ENCODE results near the gene FAM184B. TPM values are rescaled to one million over a fixed set of nuclear protein-coding genes. Genes with fewer than 3 reads are reported as not detected.

The FAM184B gene
- total RNA-seq, 1 experiment from 2014 or later = not detected

DNA sequence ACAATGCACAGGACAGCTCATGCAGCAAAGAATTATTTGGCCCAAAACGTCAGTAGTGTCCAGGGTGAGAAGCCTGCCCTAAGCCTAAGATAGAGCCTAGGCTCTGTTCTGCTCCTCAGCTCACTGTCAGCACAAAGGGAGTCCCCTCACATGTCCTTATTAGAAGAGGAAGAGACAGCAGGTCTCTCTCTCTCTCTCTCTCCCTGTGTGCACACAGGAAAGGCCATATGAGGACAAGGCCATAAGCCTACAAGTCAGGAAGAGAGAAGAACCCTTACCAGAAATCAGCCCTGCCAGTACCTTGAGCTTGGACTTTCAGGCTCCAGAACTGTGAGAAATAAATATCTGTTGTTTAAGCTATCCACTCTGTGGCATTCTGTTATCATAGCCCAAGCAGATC lies 20.4 kb downstream of the FAM184B start:
- intact Hi-C loops (cut with micrococcal nuclease; ENCODE audit: unreplicated experiment) = no loop called here
- ChIA-PET CTCF (no interaction called here), POLR2A (no interaction called here)
- H3K36me3 ChIP-seq (ENCODE audit: control insufficient read depth, insufficient read depth, low read length) = no peaks in the 10 kb centered on the region
- no peak for DNase-seq
- no peak overlapping the region for H3K4me3 ChIP-seq (ENCODE audit: low read depth, low read length)
- H3K4me1 ChIP-seq = no peaks in the 10 kb centered on the region
- Mint-ChIP-seq H3K36me3 (ENCODE audit: insufficient read depth, unreplicated experiment) (no peaks in the 10 kb centered on the region), H3K9me3 (ENCODE audit: unreplicated experiment) (peaks cover 6% of the 10 kb centered on the region), H3K27me3 (ENCODE audit: insufficient read depth, unreplicated experiment) (no peaks in the 10 kb centered on the region), H3K27ac (ENCODE audit: unreplicated experiment) (no peak overlapping the region), H3K4me3 (ENCODE audit: unreplicated experiment) (no peak overlapping the region), H3K4me1 (ENCODE audit: low read depth, unreplicated experiment) (no peaks in the 10 kb centered on the region)
- no peaks in the 10 kb centered on the region for H3K27me3 ChIP-seq (replicated peaks; ENCODE audit: control insufficient read depth, insufficient read depth, low read length)
- BruUV-seq (replicated peaks) = no TSS peak
- TF ChIP-seq CTCF (IDR thresholded peaks at IDR 0.05; ENCODE audit: insufficient read depth in 1 of 2, low read depth in 1 of 2, low read length in 1 of 2, severe bottlenecking in 1 of 2, unreplicated experiment in 1 of 2) = no peak
- no peaks in the 10 kb centered on the region for H3K9me3 ChIP-seq

DNA sequence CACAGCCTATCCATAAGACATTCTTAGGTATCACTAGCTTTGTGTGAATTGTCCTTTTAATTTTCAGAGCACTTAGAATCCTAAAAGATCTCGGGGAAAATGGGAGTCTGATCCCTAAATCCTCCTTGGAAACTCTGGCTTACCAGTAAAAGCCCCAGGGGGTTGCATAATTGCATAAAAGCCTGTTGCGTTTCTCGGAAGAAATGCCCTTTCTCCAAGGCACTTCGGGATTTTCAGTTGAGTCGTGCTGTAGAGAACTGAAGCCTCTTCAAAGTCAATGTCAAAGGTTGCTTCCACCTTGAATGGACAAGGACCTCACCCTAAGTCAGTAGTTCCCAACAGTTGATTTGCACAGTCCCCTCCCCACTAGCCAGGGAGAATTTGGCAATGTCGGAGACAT lies 20.8 kb downstream of the FAM184B start:
- ChIA-PET CTCF (no interaction called here), POLR2A (no interaction called here)
- Mint-ChIP-seq H3K4me1 (ENCODE audit: low read depth, unreplicated experiment) (no peaks in the 10 kb centered on the region), H3K9me3 (ENCODE audit: unreplicated experiment) (peaks cover 3% of the 10 kb centered on the region), H3K36me3 (ENCODE audit: insufficient read depth, unreplicated experiment) (no peaks in the 10 kb centered on the region), H3K27ac (ENCODE audit: unreplicated experiment) (no peak overlapping the region), H3K27me3 (ENCODE audit: insufficient read depth, unreplicated experiment) (peaks cover 3% of the 10 kb centered on the region), H3K4me3 (ENCODE audit: unreplicated experiment) (no peak overlapping the region)
- no peaks in the 10 kb centered on the region for H3K27me3 ChIP-seq (replicated peaks; ENCODE audit: control insufficient read depth, insufficient read depth, low read length)
- DNase-seq = no peak
- H3K4me1 ChIP-seq = no peaks in the 10 kb centered on the region
- H3K36me3 ChIP-seq (ENCODE audit: control insufficient read depth, insufficient read depth, low read length) = no peaks in the 10 kb centered on the region
- no peak for TF ChIP-seq CTCF (IDR thresholded peaks at IDR 0.05; ENCODE audit: insufficient read depth in 1 of 2, low read depth in 1 of 2, low read length in 1 of 2, severe bottlenecking in 1 of 2, unreplicated experiment in 1 of 2)
- no peak overlapping the region for H3K4me3 ChIP-seq (ENCODE audit: low read depth, low read length)
- intact Hi-C loops (cut with micrococcal nuclease; ENCODE audit: unreplicated experiment) = no loop called here
- H3K9me3 ChIP-seq = no peaks in the 10 kb centered on the region
- no TSS peak for BruUV-seq (replicated peaks)

DNA sequence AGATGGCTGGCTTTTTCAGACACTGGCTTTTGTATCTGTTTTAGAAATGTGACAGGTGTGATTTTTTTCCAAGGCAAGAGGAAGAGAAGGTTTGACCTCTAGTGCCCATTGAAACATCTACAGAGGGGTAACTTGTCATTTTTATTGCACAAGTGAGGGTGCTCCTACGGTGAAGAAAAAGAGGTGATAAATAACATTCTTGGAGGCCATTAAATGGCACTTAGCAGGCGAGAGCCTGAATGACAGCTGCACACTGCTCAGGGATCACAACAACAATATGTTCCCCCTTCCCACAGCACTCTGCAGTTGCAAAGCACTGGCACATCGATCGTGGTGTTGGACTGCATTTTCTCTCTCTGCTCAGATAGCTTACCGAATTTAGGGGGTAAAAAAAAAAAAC lies 22.9 kb downstream of the FAM184B start:
- Mint-ChIP-seq H3K27me3 (ENCODE audit: insufficient read depth, unreplicated experiment) (peaks cover 4% of the 10 kb centered on the region), H3K4me1 (ENCODE audit: low read depth, unreplicated experiment) (no peaks in the 10 kb centered on the region), H3K9me3 (ENCODE audit: unreplicated experiment) (no peaks in the 10 kb centered on the region), H3K27ac (ENCODE audit: unreplicated experiment) (no peak overlapping the region), H3K36me3 (ENCODE audit: insufficient read depth, unreplicated experiment) (no peaks in the 10 kb centered on the region), H3K4me3 (ENCODE audit: unreplicated experiment) (no peak overlapping the region)
- CTCF ChIA-PET = no interaction called here
- H3K27me3 ChIP-seq (replicated peaks; ENCODE audit: control insufficient read depth, insufficient read depth, low read length) = no peaks in the 10 kb centered on the region
- TF ChIP-seq CTCF (IDR thresholded peaks at IDR 0.05; ENCODE audit: insufficient read depth in 1 of 2, low read depth in 1 of 2, low read length in 1 of 2, severe bottlenecking in 1 of 2, unreplicated experiment in 1 of 2) = no peak
- DNase-seq = no peak
- 0 out of 2 replicates have a peak, but pooled peaks cover 3% of the 10 kb centered on the region for H3K4me1 ChIP-seq
- no peak overlapping the region for H3K4me3 ChIP-seq (ENCODE audit: low read depth, low read length)
- no TSS peak for BruUV-seq (replicated peaks)
- H3K9me3 ChIP-seq = no peaks in the 10 kb centered on the region
- intact Hi-C loops (cut with micrococcal nuclease; ENCODE audit: unreplicated experiment) = no loop called here
- H3K36me3 ChIP-seq (ENCODE audit: control insufficient read depth, insufficient read depth, low read length) = no peaks in the 10 kb centered on the region
- POLR2A ChIA-PET = no interaction called here
